HepG2 (cell line): ENCODE measurements around the gene DIAPH1. TPM values are rescaled to one million over a fixed set of nuclear protein-coding genes. Genes with fewer than 3 reads are reported as not detected.
A peak's percentile ranks its signal among the peaks of the same experiment; 100 is the strongest.

Experiments
- GABPB1 ChIP-seq: IDR thresholded peaks from 2 replicates; pipeline ENCODE4 v1.6.1; 2016; ENCODE audit warnings: mild to moderate bottlenecking, missing genetic modification reagents, moderate library complexity, missing compliant biosample characterization
- HCFC1 ChIP-seq: fragments of 150-350 bp; IDR thresholded peaks from 2 replicates; pipeline ENCODE4 v1.6.1; 2014; ENCODE audit warnings: low read depth, low read length
- NR0B2 ChIP-seq: sonication (generic); formaldehyde crosslinking; IDR thresholded peaks from 2 replicates; pipeline ENCODE4 v1.4.0; 2020; ENCODE audit warnings: mild to moderate bottlenecking, missing genetic modification reagents
- PAWR ChIP-seq: sonication (generic); formaldehyde crosslinking; IDR thresholded peaks from 2 replicates; pipeline ENCODE4 v1.4.0; 2020; ENCODE audit warnings: missing genetic modification reagents, mild to moderate bottlenecking, borderline replicate concordance
- PRDM10 ChIP-seq: sonication (generic); formaldehyde crosslinking; IDR thresholded peaks from 2 replicates; pipeline ENCODE4 v1.4.0; 2020; ENCODE audit warnings: low read depth, missing genetic modification reagents
- RFXANK ChIP-seq: IDR thresholded peaks from 2 replicates; pipeline ENCODE4 v1.6.1; 2016
- SRY ChIP-seq: sonication (generic); formaldehyde crosslinking; IDR thresholded peaks from 2 replicates; pipeline ENCODE4 v1.8.0; 2022; ENCODE audit warnings: mild to moderate bottlenecking, missing genetic modification reagents
- TAF1 ChIP-seq: sonication (generic); formaldehyde crosslinking; IDR thresholded peaks from 2 replicates; pipeline ENCODE4 v1.4.0; 2020; ENCODE audit warnings: missing genetic modification reagents
- ZBTB4 ChIP-seq: sonication (generic); formaldehyde crosslinking; IDR thresholded peaks from 2 replicates; pipeline ENCODE4 v1.4.0; 2020; ENCODE audit warnings: missing genetic modification reagents, mild to moderate bottlenecking, borderline replicate concordance
- ZNF414 ChIP-seq: sonication (generic); formaldehyde crosslinking; IDR thresholded peaks from 2 replicates; pipeline ENCODE4 v1.5.0; 2020; ENCODE audit warnings: missing genetic modification reagents
- ZNF704 ChIP-seq: sonication (generic); formaldehyde crosslinking; IDR thresholded peaks from 2 replicates; pipeline ENCODE4 v1.8.1; 2023; ENCODE audit warnings: mild to moderate bottlenecking, inconsistent platforms, moderate library complexity, missing genetic modification reagents, borderline replicate concordance
- polyA plus RNA-seq, 8 experiments: library from polyadenylated mRNA; depleted of rRNA in 3 of 8; stranded (reverse) in 7 of 8; unstranded in 1 of 8; fragments of >200 nt; fragmentation: Illumina TruSeq in 4 of 8; extraction: Trizol in 4 of 8; gene quantifications; 2 replicates each; pipeline versions ENCODE4 v1.2.1 to v1.2.3, GENCODE V29; 2011 to 2016; ENCODE audit warnings: low read depth in 4 of 8, missing spikeins in 1 of 8, mixed read lengths in 1 of 8; ENCODE audit not compliant: insufficient read depth in 1 of 8
- total RNA-seq, 5 experiments: library from RNA; depleted of rRNA; stranded (reverse); fragments of >200 nt; fragmentation: Illumina TruSeq; extraction: Trizol; gene quantifications; 2 replicates each; pipeline ENCODE4 v1.2.3, GENCODE V29; 2016; ENCODE audit warnings: low read depth in 1 of 5
- TF ChIP-seq, protein P1 (sequence below): IDR thresholded peaks from 2 replicates; pipeline ENCODE4 v1.6.1; 2016; ENCODE audit warnings: missing compliant biosample characterization, missing genetic modification reagents, borderline replicate concordance
- TF ChIP-seq, protein P2 (sequence below): sonication (generic); formaldehyde crosslinking; IDR thresholded peaks from 2 replicates; pipeline ENCODE4 v1.4.0; 2020; ENCODE audit warnings: mild to moderate bottlenecking, low read depth, missing genetic modification reagents

DIAPH1 gene
- total and polyA plus RNA-seq, 2 of the 13 experiments (the other 11 are each of a cell fraction or from before 2014, with no cell fraction given): 25.1 to 33.9 TPM

- 0 out of 2 replicates have a peak, but pooled peaks have one; percentile 30 for TF ChIP-seq ZNF704 (CRISPR knock-in tag)
- TF ChIP-seq ZNF414 (CRISPR knock-in tag): peak; percentile 69; the same call in 1 of the 2 replicates
- TF ChIP-seq PAWR (CRISPR knock-in tag): no peak; the same call in 1 of the 2 replicates
- TF ChIP-seq TAF1 (CRISPR knock-in tag): peak; percentile 46; the same call in 1 of the 2 replicates
- TF ChIP-seq SRY (CRISPR knock-in tag): no peak; the same call in 1 of the 2 replicates
- TF ChIP-seq ZBTB4: no peak
- TF ChIP-seq HCFC1: no peak
- TF ChIP-seq GABPB1 (CRISPR knock-in tag): peak; percentile 16; the same call in 1 of the 2 replicates
- TF ChIP-seq, protein P1, sequence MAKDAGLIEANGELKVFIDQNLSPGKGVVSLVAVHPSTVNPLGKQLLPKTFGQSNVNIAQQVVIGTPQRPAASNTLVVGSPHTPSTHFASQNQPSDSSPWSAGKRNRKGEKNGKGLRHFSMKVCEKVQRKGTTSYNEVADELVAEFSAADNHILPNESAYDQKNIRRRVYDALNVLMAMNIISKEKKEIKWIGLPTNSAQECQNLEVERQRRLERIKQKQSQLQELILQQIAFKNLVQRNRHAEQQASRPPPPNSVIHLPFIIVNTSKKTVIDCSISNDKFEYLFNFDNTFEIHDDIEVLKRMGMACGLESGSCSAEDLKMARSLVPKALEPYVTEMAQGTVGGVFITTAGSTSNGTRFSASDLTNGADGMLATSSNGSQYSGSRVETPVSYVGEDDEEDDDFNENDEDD: peak; percentile 29; the same call in 1 of the 2 replicates
- 0 out of 2 replicates have a peak, but pooled peaks have one; percentile 29 for TF ChIP-seq NR0B2 (CRISPR knock-in tag)
- no peak for TF ChIP-seq PRDM10 (CRISPR knock-in tag)
- no peak for TF ChIP-seq RFXANK (CRISPR knock-in tag)
- TF ChIP-seq, protein P2, sequence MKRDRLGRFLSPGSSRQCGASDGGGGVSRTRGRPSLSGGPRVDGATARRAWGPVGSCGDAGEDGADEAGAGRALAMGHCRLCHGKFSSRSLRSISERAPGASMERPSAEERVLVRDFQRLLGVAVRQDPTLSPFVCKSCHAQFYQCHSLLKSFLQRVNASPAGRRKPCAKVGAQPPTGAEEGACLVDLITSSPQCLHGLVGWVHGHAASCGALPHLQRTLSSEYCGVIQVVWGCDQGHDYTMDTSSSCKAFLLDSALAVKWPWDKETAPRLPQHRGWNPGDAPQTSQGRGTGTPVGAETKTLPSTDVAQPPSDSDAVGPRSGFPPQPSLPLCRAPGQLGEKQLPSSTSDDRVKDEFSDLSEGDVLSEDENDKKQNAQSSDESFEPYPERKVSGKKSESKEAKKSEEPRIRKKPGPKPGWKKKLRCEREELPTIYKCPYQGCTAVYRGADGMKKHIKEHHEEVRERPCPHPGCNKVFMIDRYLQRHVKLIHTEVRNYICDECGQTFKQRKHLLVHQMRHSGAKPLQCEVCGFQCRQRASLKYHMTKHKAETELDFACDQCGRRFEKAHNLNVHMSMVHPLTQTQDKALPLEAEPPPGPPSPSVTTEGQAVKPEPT (CRISPR knock-in tag): no peak
These were observed 17.8 kb upstream of the DIAPH1 start, which contains the start of the genes HDAC3 and RELL2 (continued) for GRCh38 chr5:141636413-141637122.
